OCI-LY3 (cell line): ENCODE measurements around the gene EIF4E1B.

Experiments used
- H2AFZ ChIP-seq: fragments of 200-600, 300-600 bp; shearing (Covaris generic); 2 replicates; pipeline ENCODE4 v1.6.0; 2014; ENCODE audit warnings: antibody characterized with exemption, low read depth, low read length
- H3K27ac ChIP-seq: fragments of 200-600, 300-600 bp; sonication (generic); 2 replicates; pipeline ENCODE4 v1.5.1; 2014; ENCODE audit warnings: mild to moderate bottlenecking, low read length, moderate library complexity, mixed read lengths
- H3K27me3 ChIP-seq: fragments of 200-600, 300-600 bp; sonication (generic); 2 replicates; pipeline ENCODE4 v1.6.1; 2014; ENCODE audit warnings: low read depth, low read length, mixed read lengths
- H3K36me3 ChIP-seq: fragments of 200-600, 300-600 bp; sonication (generic); replicated peaks from 2 replicates; pipeline ENCODE3; 2014; ENCODE audit warnings: low read depth, low read length, mixed read lengths
- H3K4me1 ChIP-seq: fragments of 300-600, 200-600 bp; sonication (generic); 2 replicates; pipeline ENCODE4 v1.6.1; 2014; ENCODE audit warnings: low read length, mixed read lengths
- H3K4me2 ChIP-seq: fragments of 200-600, 300-600 bp; sonication (generic); 2 replicates; pipeline ENCODE4 v1.6.1; 2014; ENCODE audit warnings: low read length, mixed read lengths
- H3K4me3 ChIP-seq: fragments of 300-600, 200-600 bp; sonication (generic); 2 replicates; pipeline ENCODE4 v1.5.1; 2014; ENCODE audit warnings: antibody characterized with exemption, mild to moderate bottlenecking, low read length, moderate library complexity
- H3K79me2 ChIP-seq: fragments of 300-600, 200-600 bp; shearing (Covaris generic); 2 replicates; pipeline ENCODE4 v1.6.1; 2014; ENCODE audit warnings: mild to moderate bottlenecking, low read length, mixed read lengths
- H3K9ac ChIP-seq: fragments of 300-600, 200-600 bp; shearing (Covaris generic); 2 replicates; pipeline ENCODE4 v1.6.0; 2014; ENCODE audit warnings: mild to moderate bottlenecking, low read length, moderate library complexity
- H3K9me3 ChIP-seq: fragments of 200-600, 300-600 bp; shearing (Covaris generic); 2 replicates; pipeline ENCODE4 v1.6.1; 2014; ENCODE audit warnings: low read length, mixed read lengths; ENCODE audit not compliant: insufficient read depth
- H4K20me1 ChIP-seq: fragments of 200-600, 300-600 bp; sonication (generic); 2 replicates; pipeline ENCODE4 v1.6.1; 2016; ENCODE audit warnings: low read length, mixed read lengths; ENCODE audit not compliant: insufficient read depth
- CTCF ChIP-seq: fragments of 200-600, 300-600 bp; sonication (generic); IDR thresholded peaks from 2 replicates; pipeline ENCODE4 v1.5.1; 2014; ENCODE audit warnings: antibody characterized with exemption, low read length, low read depth
- EZH2phosphoT487 ChIP-seq: fragments of 200-600 bp; shearing (Covaris generic); IDR thresholded peaks from 2 replicates; pipeline ENCODE4 v1.6.1; 2018; ENCODE audit warnings: antibody characterized with exemption, mixed run types, low read depth

The EIF4E1B gene

GRCh38 chr5:176694631-176695030, 64.2 kb downstream of the EIF4E1B start:
- H2AFZ ChIP-seq, result no peak overlapping the region
- no peaks in the 10 kb centered on the region for H3K79me2 ChIP-seq
- TF ChIP-seq CTCF (no peak), EZH2phosphoT487 (no peak)
- peaks cover 45% of the 10 kb centered on the region for H3K27me3 ChIP-seq
- H3K9ac ChIP-seq, result no peak overlapping the region
- no peak overlapping the region for H3K4me2 ChIP-seq
- no peaks in the 10 kb centered on the region for H3K9me3 ChIP-seq
- H3K36me3 ChIP-seq, result no peaks in the 10 kb centered on the region
- no peaks in the 10 kb centered on the region for H4K20me1 ChIP-seq
- H3K4me3 ChIP-seq, result no peak overlapping the region
- H3K27ac ChIP-seq, result no peak overlapping the region
- H3K4me1 ChIP-seq, result no peaks in the 10 kb centered on the region

GRCh38 chr5:176695073-176695472, 64.6 kb downstream of the EIF4E1B start:
- TF ChIP-seq CTCF (no peak), EZH2phosphoT487 (no peak)
- peaks cover 45% of the 10 kb centered on the region for H3K27me3 ChIP-seq
- H3K79me2 ChIP-seq, result no peaks in the 10 kb centered on the region

More at GRCh38 chr5:176695073-176695472, 64.6 kb downstream of the EIF4E1B start:
- Histone ChIP-seq H3K4me1 (no peaks in the 10 kb centered on the region), H3K36me3 (no peaks in the 10 kb centered on the region), H3K9ac (no peak overlapping the region), H2AFZ (no peak overlapping the region), H3K4me3 (no peak overlapping the region), H4K20me1 (no peaks in the 10 kb centered on the region), H3K4me2 (no peak overlapping the region), H3K27ac (no peak overlapping the region), H3K9me3 (no peaks in the 10 kb centered on the region)
